ENCODE data around the gene GAST.

Gene GAST
- total RNA-seq, result 0 reads per million in 3 donors

- Histone ChIP-seq H3K27me3 (replicated peaks; ENCODE audit: control insufficient read depth, insufficient read depth, low read length, poor library complexity, severe bottlenecking) (no peaks in the 10 kb centered on the region), H3K4me1 (ENCODE audit: control insufficient read depth, insufficient read depth, low read length, poor library complexity, severe bottlenecking) (no peaks in the 10 kb centered on the region), H3K4me3 (ENCODE audit: insufficient read depth, low read depth, low read length, poor library complexity, severe bottlenecking) (no peak within 1 kb of the TSS), H3K27ac (ENCODE audit: insufficient read depth, low read length, poor library complexity, severe bottlenecking) (no peak within 1 kb of the TSS), H3K9me3 (ENCODE audit: control insufficient read depth, low read length) (no peaks in the 10 kb centered on the region), H3K36me3 (ENCODE audit: control insufficient read depth, insufficient read depth, low read length) (no peaks in the 10 kb centered on the region)
- DNase-seq, result no peak
Measured at GRCh38 chr17:41711669-41712400, at the start of gene GAST. Gene GAST, plus strand, starts transcription at chr17:41712331. Its CDS starts 3,106 bp downstream, at chr17:41715437.

- H3K27ac ChIP-seq (ENCODE audit: insufficient read depth, low read length, poor library complexity, severe bottlenecking), result no peak overlapping the region
- no peak overlapping the region for H3K4me3 ChIP-seq (ENCODE audit: insufficient read depth, low read depth, low read length, poor library complexity, severe bottlenecking)
- H3K4me1 ChIP-seq (ENCODE audit: control insufficient read depth, insufficient read depth, low read length, poor library complexity, severe bottlenecking), result peaks cover 18% of the 10 kb centered on the region
- no peaks in the 10 kb centered on the region for H3K36me3 ChIP-seq (ENCODE audit: control insufficient read depth, insufficient read depth, low read length)
- no peaks in the 10 kb centered on the region for H3K9me3 ChIP-seq (ENCODE audit: control insufficient read depth, low read length)
- DNase-seq, result no peak
- H3K27me3 ChIP-seq (replicated peaks; ENCODE audit: control insufficient read depth, insufficient read depth, low read length, poor library complexity, severe bottlenecking), result no peaks in the 10 kb centered on the region
Measured at GRCh38 chr17:41663451-41664171, 48.5 kb upstream of the GAST start.

GRCh38 chr17:41664172-41664457 lies 48.0 kb upstream of the GAST start:
- Histone ChIP-seq H3K27me3 (replicated peaks; ENCODE audit: control insufficient read depth, insufficient read depth, low read length, poor library complexity, severe bottlenecking) (no peaks in the 10 kb centered on the region), H3K36me3 (ENCODE audit: control insufficient read depth, insufficient read depth, low read length) (no peaks in the 10 kb centered on the region), H3K4me3 (ENCODE audit: insufficient read depth, low read depth, low read length, poor library complexity, severe bottlenecking) (no peak overlapping the region), H3K9me3 (ENCODE audit: control insufficient read depth, low read length) (no peaks in the 10 kb centered on the region), H3K4me1 (ENCODE audit: control insufficient read depth, insufficient read depth, low read length, poor library complexity, severe bottlenecking) (peaks cover 18% of the 10 kb centered on the region), H3K27ac (ENCODE audit: insufficient read depth, low read length, poor library complexity, severe bottlenecking) (no peak overlapping the region)
- no peak for DNase-seq

- H3K27ac ChIP-seq (ENCODE audit: insufficient read depth, low read length, poor library complexity, severe bottlenecking), result peak overlapping the region; percentile 99
- H3K27me3 ChIP-seq (replicated peaks; ENCODE audit: control insufficient read depth, insufficient read depth, low read length, poor library complexity, severe bottlenecking), result no peaks in the 10 kb centered on the region
- no peaks in the 10 kb centered on the region for H3K36me3 ChIP-seq (ENCODE audit: control insufficient read depth, insufficient read depth, low read length)
- no peak for DNase-seq
- peaks cover 18% of the 10 kb centered on the region for H3K4me1 ChIP-seq (ENCODE audit: control insufficient read depth, insufficient read depth, low read length, poor library complexity, severe bottlenecking)
- H3K4me3 ChIP-seq (ENCODE audit: insufficient read depth, low read depth, low read length, poor library complexity, severe bottlenecking), result peak overlapping the region; percentile 63
- H3K9me3 ChIP-seq (ENCODE audit: control insufficient read depth, low read length), result no peaks in the 10 kb centered on the region
Measured at GRCh38 chr17:41664587-41665565, 47.3 kb upstream of the GAST start.

- H3K4me3 ChIP-seq (ENCODE audit: insufficient read depth, low read depth, low read length, poor library complexity, severe bottlenecking), result peak overlapping the region; percentile 63
- H3K9me3 ChIP-seq (ENCODE audit: control insufficient read depth, low read length), result no peaks in the 10 kb centered on the region
- no peaks in the 10 kb centered on the region for H3K36me3 ChIP-seq (ENCODE audit: control insufficient read depth, insufficient read depth, low read length)
- H3K4me1 ChIP-seq (ENCODE audit: control insufficient read depth, insufficient read depth, low read length, poor library complexity, severe bottlenecking), result peaks cover 18% of the 10 kb centered on the region
- H3K27me3 ChIP-seq (replicated peaks; ENCODE audit: control insufficient read depth, insufficient read depth, low read length, poor library complexity, severe bottlenecking), result no peaks in the 10 kb centered on the region
- peak overlapping the region; percentile 99 for H3K27ac ChIP-seq (ENCODE audit: insufficient read depth, low read length, poor library complexity, severe bottlenecking)
- DNase-seq, result peak; percentile 78 to 83 (median 79)
Measured at GRCh38 chr17:41665566-41666236, 46.4 kb upstream of the GAST start.

GRCh38 chr17:41666237-41666641 lies 45.9 kb upstream of the GAST start:
- peak overlapping the region; percentile 99 for H3K27ac ChIP-seq (ENCODE audit: insufficient read depth, low read length, poor library complexity, severe bottlenecking)
- DNase-seq, result peak; percentile 73 to 83 (median 76)
- no peaks in the 10 kb centered on the region for H3K27me3 ChIP-seq (replicated peaks; ENCODE audit: control insufficient read depth, insufficient read depth, low read length, poor library complexity, severe bottlenecking)

GRCh38 chr17:41666708-41667279 lies 45.3 kb upstream of the GAST start:
- Histone ChIP-seq H3K27ac (ENCODE audit: insufficient read depth, low read length, poor library complexity, severe bottlenecking) (peak overlapping the region; percentile 99), H3K27me3 (replicated peaks; ENCODE audit: control insufficient read depth, insufficient read depth, low read length, poor library complexity, severe bottlenecking) (no peaks in the 10 kb centered on the region), H3K4me3 (ENCODE audit: insufficient read depth, low read depth, low read length, poor library complexity, severe bottlenecking) (peak overlapping the region; percentile 63), H3K4me1 (ENCODE audit: control insufficient read depth, insufficient read depth, low read length, poor library complexity, severe bottlenecking) (peaks cover 18% of the 10 kb centered on the region), H3K36me3 (ENCODE audit: control insufficient read depth, insufficient read depth, low read length) (no peaks in the 10 kb centered on the region), H3K9me3 (ENCODE audit: control insufficient read depth, low read length) (no peaks in the 10 kb centered on the region)
- DNase-seq, result peak; percentile 67 to 79 (median 69)

More at GRCh38 chr17:41666237-41666641, 45.9 kb upstream of the GAST start:
- Histone ChIP-seq H3K36me3 (ENCODE audit: control insufficient read depth, insufficient read depth, low read length) (no peaks in the 10 kb centered on the region), H3K4me3 (ENCODE audit: insufficient read depth, low read depth, low read length, poor library complexity, severe bottlenecking) (peak overlapping the region; percentile 63), H3K4me1 (ENCODE audit: control insufficient read depth, insufficient read depth, low read length, poor library complexity, severe bottlenecking) (peaks cover 18% of the 10 kb centered on the region), H3K9me3 (ENCODE audit: control insufficient read depth, low read length) (no peaks in the 10 kb centered on the region)

- H3K27ac ChIP-seq (ENCODE audit: insufficient read depth, low read length, poor library complexity, severe bottlenecking), result peak overlapping the region; percentile 99
- no peak for DNase-seq
- no peaks in the 10 kb centered on the region for H3K9me3 ChIP-seq (ENCODE audit: control insufficient read depth, low read length)
- H3K4me3 ChIP-seq (ENCODE audit: insufficient read depth, low read depth, low read length, poor library complexity, severe bottlenecking), result no peak overlapping the region
- H3K36me3 ChIP-seq (ENCODE audit: control insufficient read depth, insufficient read depth, low read length), result no peaks in the 10 kb centered on the region
- H3K27me3 ChIP-seq (replicated peaks; ENCODE audit: control insufficient read depth, insufficient read depth, low read length, poor library complexity, severe bottlenecking), result no peaks in the 10 kb centered on the region
- peaks cover 18% of the 10 kb centered on the region for H3K4me1 ChIP-seq (ENCODE audit: control insufficient read depth, insufficient read depth, low read length, poor library complexity, severe bottlenecking)
Measured at GRCh38 chr17:41667280-41668041, 44.7 kb upstream of the GAST start.

GRCh38 chr17:41672153-41672552 lies 40.0 kb upstream of the GAST start:
- Histone ChIP-seq H3K4me1 (ENCODE audit: control insufficient read depth, insufficient read depth, low read length, poor library complexity, severe bottlenecking) (peaks cover 1% of the 10 kb centered on the region), H3K27ac (ENCODE audit: insufficient read depth, low read length, poor library complexity, severe bottlenecking) (no peak overlapping the region), H3K36me3 (ENCODE audit: control insufficient read depth, insufficient read depth, low read length) (no peaks in the 10 kb centered on the region), H3K4me3 (ENCODE audit: insufficient read depth, low read depth, low read length, poor library complexity, severe bottlenecking) (no peak overlapping the region), H3K9me3 (ENCODE audit: control insufficient read depth, low read length) (no peaks in the 10 kb centered on the region), H3K27me3 (replicated peaks; ENCODE audit: control insufficient read depth, insufficient read depth, low read length, poor library complexity, severe bottlenecking) (no peaks in the 10 kb centered on the region)
- DNase-seq, result no peak

All from effector memory CD4-positive, alpha-beta T cell (primary cell).